K562 (cell line): ENCODE data around the gene MEF2D. TPM values are rescaled to one million over a fixed set of nuclear protein-coding genes. Genes with fewer than 3 reads are reported as not detected.

Experiments
- ATAC-seq: fragments of 200-7000 bp; cut with Tn5 transposase; 3 replicates; pipeline ENCODE4 v1.9.1; 2020; ENCODE audit warnings: moderate library complexity
- BruUV-seq: library from RNA; stranded (reverse); fragments of 400-500 nt; replicated peaks from 2 replicates; lab custom pipeline; 2021; lab: Mats Ljungman, UMichigan
- CTCF ChIA-PET: fragments of 300-600 bp; formaldehyde crosslinking; extraction: SDS; loops from one replicate; lab custom pipeline; 2021; ENCODE audit warnings: low intra/inter-chr PET ratio; lab: Yijun Ruan, JAX
- POLR2A ChIA-PET: fragments of 300-600, 350-650 bp; sonication (Branson Sonifier 250); formaldehyde crosslinking; extraction: SDS; loops from one replicate; lab custom pipeline; 2021; ENCODE audit warnings: antibody characterized with exemption, inconsistent platforms; lab: Yijun Ruan, JAX
- DNase-seq, 4 experiments: peaks; one replicate each; pipeline versions ENCODE4 v3.0.0 to v3.0.0-alpha.2; 2011 to 2018; ENCODE audit warnings: low spot score in 3 of 4, mixed read lengths in 3 of 4; ENCODE audit errors: extremely low read depth in 1 of 4
- FAIRE-seq: peaks from 2 replicates; lab custom pipeline; 2011; peaks lifted over from hg19 to GRCh38; lab: Jason Lieb, UNC
- H2AFZ ChIP-seq: 2 replicates; pipeline ENCODE4 v1.6.0; 2011; ENCODE audit warnings: low read depth, low read length, control low read depth, inconsistent platforms
- H3K27ac ChIP-seq: fragments of 200-600 bp; 3 replicates; pipeline ENCODE4 v1.8.0; 2011; ENCODE audit warnings: low read depth, mild to moderate bottlenecking, control low read depth, inconsistent platforms, low read length, moderate library complexity, mixed read lengths; ENCODE audit errors: extremely low read depth
- H3K27me3 ChIP-seq, 2 experiments: fragments of 300-600 bp in 1 of 2; 2 replicates in 1 of 2; 3 replicates in 1 of 2; pipeline versions ENCODE4 v1.6.0 to v1.8.0; 2011; ENCODE audit warnings: inconsistent platforms in 2 of 2, low read length in 2 of 2, mild to moderate bottlenecking in 1 of 2, mixed read lengths in 1 of 2, moderate library complexity in 1 of 2; ENCODE audit not compliant: control insufficient read depth in 2 of 2, insufficient read depth in 2 of 2
- H3K36me3 ChIP-seq: fragments of 300-600 bp; 3 replicates; pipeline ENCODE4 v1.8.0; 2011; ENCODE audit warnings: mild to moderate bottlenecking, low read length, inconsistent platforms; ENCODE audit not compliant: control insufficient read depth, insufficient read depth
- H3K4me1 ChIP-seq, 2 experiments: fragments of 200-600 bp in 1 of 2; replicated peaks in 1 of 2; 2 replicates in 1 of 2; 3 replicates in 1 of 2; pipeline versions ENCODE4 v1.5.1 to v1.8.0; 2011; ENCODE audit warnings: inconsistent platforms in 2 of 2, low read length in 2 of 2, mild to moderate bottlenecking in 1 of 2, mixed read lengths in 1 of 2, moderate library complexity in 1 of 2; ENCODE audit not compliant: control insufficient read depth in 2 of 2, insufficient read depth in 2 of 2
- H3K4me2 ChIP-seq: 2 replicates; pipeline ENCODE4 v1.6.1; 2011; ENCODE audit warnings: low read length, control low read depth, inconsistent platforms, mixed read lengths; ENCODE audit not compliant: insufficient read depth
- H3K4me3 ChIP-seq: fragments of 200-600 bp; sonication (generic), shearing (Covaris generic); 2 replicates; pipeline ENCODE4 v1.5.1; 2016; ENCODE audit warnings: control low read depth, inconsistent platforms
- H3K79me2 ChIP-seq: fragments of 200-600 bp; 3 replicates; pipeline ENCODE4 v1.8.0; 2011; ENCODE audit warnings: low read length, inconsistent platforms; ENCODE audit not compliant: control insufficient read depth, insufficient read depth
- H3K9ac ChIP-seq, 2 experiments: 2 replicates each; pipeline versions ENCODE4 v1.6.0 to v1.6.1; 2011; ENCODE audit warnings: low read depth in 2 of 2, low read length in 2 of 2, control low read depth in 1 of 2, inconsistent platforms in 1 of 2, mild to moderate bottlenecking in 1 of 2, mixed read lengths in 1 of 2; ENCODE audit not compliant: insufficient read depth in 1 of 2
- H3K9me1 ChIP-seq: one replicate; pipeline ENCODE4 v1.6.0; 2011; ENCODE audit warnings: inconsistent platforms, mild to moderate bottlenecking, low read length, moderate library complexity; ENCODE audit not compliant: control insufficient read depth, insufficient read depth
- H3K9me3 ChIP-seq: replicated peaks from 2 replicates; pipeline ENCODE4 v1.5.1; 2011; ENCODE audit warnings: low read depth, low read length, inconsistent platforms; ENCODE audit not compliant: control insufficient read depth, insufficient read depth
- H4K20me1 ChIP-seq: replicated peaks from 2 replicates; pipeline ENCODE4 v1.6.1; 2011; ENCODE audit warnings: low read length, inconsistent platforms, mixed read lengths; ENCODE audit not compliant: control insufficient read depth, insufficient read depth
- ASH1L ChIP-seq: fragments of 450-650 bp; IDR thresholded peaks from 2 replicates; pipeline ENCODE4 v1.6.1; 2018; ENCODE audit warnings: borderline replicate concordance, mild to moderate bottlenecking, low read depth; ENCODE audit not compliant: partially characterized antibody
- ESRRB ChIP-seq: fragments of 250-450 bp; sonication (Bioruptor Pico); IDR thresholded peaks from 2 replicates; pipeline ENCODE4 v1.5.0; 2020; ENCODE audit warnings: mild to moderate bottlenecking, moderate library complexity, borderline replicate concordance
- HDAC8 ChIP-seq: fragments of 450-650 bp; IDR thresholded peaks from 2 replicates; pipeline ENCODE4 v1.6.1; 2016; ENCODE audit warnings: mild to moderate bottlenecking, missing genetic modification characterization, moderate library complexity, missing compliant biosample characterization
- HMG20B ChIP-seq: fragments of 250-450 bp; sonication (Bioruptor Pico); IDR thresholded peaks from 2 replicates; pipeline ENCODE4 v1.5.0; 2021; ENCODE audit warnings: mild to moderate bottlenecking
- KLF6 ChIP-seq: fragments of 250-450 bp; sonication (Bioruptor Pico); IDR thresholded peaks from 2 replicates; pipeline ENCODE4 v1.4.0; 2020; ENCODE audit warnings: mild to moderate bottlenecking, moderate library complexity, borderline replicate concordance
- MNT ChIP-seq, 2 experiments: fragments of 450-650 bp; conservative IDR thresholded peaks; 2 replicates each; pipeline ENCODE4 v1.6.1; 2017; ENCODE audit warnings: mild to moderate bottlenecking in 2 of 2, moderate library complexity in 2 of 2
- NFE2 ChIP-seq: IDR thresholded peaks from 2 replicates; pipeline ENCODE4 v1.6.1; 2014; ENCODE audit warnings: antibody characterized with exemption, low read depth
- PHB ChIP-seq: fragments of 250-450 bp; sonication (Bioruptor Pico); IDR thresholded peaks from 2 replicates; pipeline ENCODE4 v1.5.0; 2021
- SAP30 ChIP-seq: fragments of 200-600 bp; sonication (generic); IDR thresholded peaks from 2 replicates; pipeline ENCODE4 v1.6.1; 2012; ENCODE audit warnings: borderline replicate concordance, low read depth, mild to moderate bottlenecking, moderate library complexity, low read length, control low read depth, inconsistent platforms; ENCODE audit not compliant: insufficient read depth, poor library complexity, severe bottlenecking
- STAT5B ChIP-seq: fragments of 250-450 bp; sonication (Bioruptor Pico); IDR thresholded peaks from 2 replicates; pipeline ENCODE4 v1.8.0; 2021; ENCODE audit warnings: mild to moderate bottlenecking, inconsistent platforms
- TCF7L2 ChIP-seq: fragments of 150-350 bp; IDR thresholded peaks from 2 replicates; pipeline ENCODE4 v1.6.1; 2016; ENCODE audit warnings: low read depth, mild to moderate bottlenecking, low read length, moderate library complexity
- ZBED1 ChIP-seq: IDR thresholded peaks from 2 replicates; pipeline ENCODE4 v1.6.1; 2014
- ZMIZ1 ChIP-seq, 2 experiments: fragments of 150-350 bp in 1 of 2; IDR thresholded peaks; 2 replicates each; pipeline ENCODE4 v1.6.1; 2012 to 2016; ENCODE audit warnings: low read depth in 2 of 2, low read length in 2 of 2, mild to moderate bottlenecking in 1 of 2, moderate library complexity in 1 of 2
- ZNF280A ChIP-seq: fragments of 450-650 bp; IDR thresholded peaks from 2 replicates; pipeline ENCODE4 v1.6.1; 2018; ENCODE audit warnings: mild to moderate bottlenecking, low read depth; ENCODE audit not compliant: partially characterized antibody
- ZNF444 ChIP-seq: fragments of 250-450 bp; sonication (Bioruptor Pico); IDR thresholded peaks from 2 replicates; pipeline ENCODE4 v1.4.0; 2020; ENCODE audit warnings: mild to moderate bottlenecking, moderate library complexity
- WGBS: fragments of 100-300 bp; shearing (Covaris generic); methylation state at CpG from one replicate; pipeline ENCODE4 v1.1.6; 2016; ENCODE audit warnings: low coverage, mixed read lengths; ENCODE audit not compliant: insufficient coverage; ENCODE audit errors: missing lambda C conversion rate; 5-methylcytosine and 5-hydroxymethylcytosine counted together
- in situ Hi-C: fragments of 300-500 bp; cut with MboI; formaldehyde crosslinking; loops from 4 replicates; pipeline ENCODE4 v1.15.0; 2018; ENCODE audit warnings: inconsistent platforms, mixed read lengths
- intact Hi-C: fragments of 100-400 bp; cut with micrococcal nuclease; formaldehyde crosslinking; loops from 2 replicates; pipeline ENCODE4 v1.14.2; 2022
- polyA plus RNA-seq, 8 experiments: library from polyadenylated mRNA; depleted of rRNA in 4 of 8; stranded (reverse) in 5 of 8; unstranded in 3 of 8; fragments of >200 nt; fragmentation: Nextera tagmentation in 2 of 8; fragmentation: Illumina TruSeq in 1 of 8; extraction: Ambion mirVana in 2 of 8; extraction: Trizol in 1 of 8; gene quantifications; 2 replicates each; pipeline versions ENCODE4 v1.2.1 to v1.2.3, GENCODE V29; 2011 to 2014; ENCODE audit warnings: inconsistent platforms in 1 of 8, missing spikeins in 1 of 8
- total RNA-seq, 7 experiments: library from RNA; depleted of rRNA in 6 of 7; stranded (reverse); fragments of >200 nt in 6 of 7; fragmentation: Illumina TruSeq in 2 of 7; extraction: Trizol in 2 of 7; gene quantifications; 2 replicates each; pipeline versions ENCODE4 v1.2.1 to v1.2.3, GENCODE V29; 2011 to 2021; ENCODE audit warnings: low replicate concordance in 1 of 7

The MEF2D gene
- total and polyA plus RNA-seq, 9 of the 15 experiments (the other 6 are each of a cell fraction or from before 2014, with no cell fraction given) = 0.10 to 19.5 (median 2.6) TPM

- Histone ChIP-seq H3K4me1 (peaks cover 6 to 8% of the 10 kb centered on the region in 2 experiments; a peak in 3 of 5 replicates), H3K36me3 (no peaks in the 10 kb centered on the region), H3K27ac (no peak overlapping the region), H3K4me3 (no peak overlapping the region), H2AFZ (no peak overlapping the region), H3K9ac (no peak overlapping the region), H3K27me3 (peaks cover 0 to 5% of the 10 kb centered on the region in 2 experiments; a peak in 2 of 5 replicates), H3K79me2 (no peaks in the 10 kb centered on the region), H3K9me1 (no peaks in the 10 kb centered on the region), H3K9me3 (no peaks in the 10 kb centered on the region), H4K20me1 (no peaks in the 10 kb centered on the region), H3K4me2 (no peak overlapping the region)
- 43% methylated on average over 8 of the region's 9 CpGs for WGBS
- ATAC-seq (no peak), DNase-seq (no peak), FAIRE-seq (no peak)
- intact Hi-C loops = no loop called here
- ChIA-PET CTCF (no interaction called here), POLR2A (interaction anchor here (0.9 to 1.7 kb wide), 2 partner anchors 8 to 12 kb away, joined by 3 to 6 read pairs; partner anchors contain the start of gene MEF2D)
- BruUV-seq = no TSS peak
- in situ Hi-C loops = no loop called here
- TF ChIP-seq ESRRB = no peak
- TF ChIP-seq KLF6 (CRISPR knock-in tag) = no peak
- TF ChIP-seq ASH1L = no peak
- no peak for TF ChIP-seq SAP30
- TF ChIP-seq HDAC8 (tag) = no peak
- no peak for TF ChIP-seq ZMIZ1 (IDR thresholded peaks at IDR 0.05; ENCODE audit: low read depth in 2 of 2, low read length in 2 of 2)
- no peak for TF ChIP-seq ZNF444 (CRISPR knock-in tag)
- no peak for TF ChIP-seq TCF7L2
- no peak for TF ChIP-seq PHB (CRISPR knock-in tag)
- no peak for TF ChIP-seq NFE2
- no peak for TF ChIP-seq ZBED1
- TF ChIP-seq ZNF280A = no peak
- TF ChIP-seq MNT (conservative IDR thresholded peaks at IDR 0.05) = no peak
- TF ChIP-seq HMG20B (CRISPR knock-in tag) = no peak
- TF ChIP-seq STAT5B (CRISPR knock-in tag) = no peak
Measured at GRCh38 chr1:156513185-156513584, 12.6 kb upstream of the MEF2D start.
